H1 (cell line): Measurements from ENCODE around the gene NSUN2. TPM values are rescaled to one million over a fixed set of nuclear protein-coding genes. Genes with fewer than 3 reads are reported as not detected.

ENCODE experiments used
- CTCF ChIA-PET: fragments of 300-600 bp; sonication (Branson Sonifier 250); formaldehyde crosslinking; loops from one replicate; lab custom pipeline; 2021; ENCODE audit not compliant: partially characterized antibody; lab: Charles Lee
- POLR2A ChIA-PET: fragments of 300-600 bp; sonication (Branson Sonifier 250); formaldehyde crosslinking; loops from one replicate; lab custom pipeline; 2021; ENCODE audit warnings: inconsistent platforms; ENCODE audit not compliant: partially characterized antibody; lab: Charles Lee
- DNase-seq, 2 experiments: peaks; one replicate each; pipeline versions ENCODE4 v3.0.0 to v3.0.0-alpha.2; 2010 to 2022; ENCODE audit warnings: low spot score in 2 of 2, low read depth in 1 of 2, mixed read lengths in 1 of 2
- FAIRE-seq: peaks from 2 replicates; lab custom pipeline; 2011; peaks lifted over from hg19 to GRCh38; lab: Jason Lieb, UNC
- H2AFZ ChIP-seq: 2 replicates; pipeline ENCODE4 v1.8.1; 2012; ENCODE audit warnings: low read length, inconsistent platforms
- H2AK5ac ChIP-seq: 2 replicates; pipeline ENCODE4 v1.6.1; 2013; ENCODE audit warnings: low read depth, low read length
- H2BK120ac ChIP-seq: replicated peaks from 2 replicates; pipeline ENCODE3; 2013; ENCODE audit warnings: low read depth, low read length, inconsistent platforms
- H2BK12ac ChIP-seq: 2 replicates; pipeline ENCODE4 v1.6.1; 2013; ENCODE audit warnings: low read depth, low read length
- H2BK15ac ChIP-seq: 2 replicates; pipeline ENCODE4 v1.6.1; 2013; ENCODE audit warnings: low read length
- H2BK20ac ChIP-seq: 2 replicates; pipeline ENCODE4 v1.6.1; 2013; ENCODE audit warnings: low read length
- H2BK5ac ChIP-seq: 2 replicates; pipeline ENCODE4 v1.6.1; 2013; ENCODE audit warnings: low read depth, low read length
- H3K14ac ChIP-seq: 2 replicates; pipeline ENCODE4 v1.6.1; 2013; ENCODE audit warnings: inconsistent platforms; ENCODE audit not compliant: insufficient read length
- H3K18ac ChIP-seq: 2 replicates; pipeline ENCODE4 v1.6.1; 2013; ENCODE audit warnings: low read length; ENCODE audit errors: extremely low read depth
- H3K23ac ChIP-seq: 2 replicates; pipeline ENCODE4 v1.6.1; 2013; ENCODE audit warnings: inconsistent platforms; ENCODE audit not compliant: insufficient read length
- H3K23me2 ChIP-seq: 2 replicates; pipeline ENCODE4 v1.6.1; 2013; ENCODE audit warnings: low read depth, low read length
- H3K27ac ChIP-seq: 2 replicates; pipeline ENCODE4 v1.6.1; 2011; ENCODE audit warnings: low read depth, low read length, inconsistent platforms
- H3K27me3 ChIP-seq, 4 experiments: replicated peaks in 1 of 4; 1 replicate in 1 of 4; 2 replicates in 3 of 4; pipeline versions ENCODE4 v1.6.1 to v1.8.1; 2011 to 2013; ENCODE audit warnings: low read length in 3 of 4, mild to moderate bottlenecking in 3 of 4, inconsistent platforms in 2 of 4, mixed read lengths in 2 of 4, moderate library complexity in 1 of 4; ENCODE audit not compliant: control insufficient read depth in 3 of 4, insufficient read depth in 3 of 4; ENCODE audit errors: extremely low read depth in 1 of 4
- H3K36me3 ChIP-seq, 4 experiments: 2 replicates each; pipeline versions ENCODE4 v1.6.1 to v1.8.1; 2011 to 2013; ENCODE audit warnings: mild to moderate bottlenecking in 4 of 4, low read length in 3 of 4, moderate library complexity in 2 of 4, control low read depth in 1 of 4, inconsistent platforms in 1 of 4; ENCODE audit not compliant: insufficient read depth in 4 of 4, control insufficient read depth in 2 of 4
- H3K4ac ChIP-seq: replicated peaks from 2 replicates; pipeline ENCODE3; 2013; ENCODE audit warnings: low read length, low read depth, mixed read lengths, inconsistent platforms; ENCODE audit not compliant: insufficient read length
- H3K4me1 ChIP-seq, 4 experiments: replicated peaks in 1 of 4; 1 replicate in 1 of 4; 2 replicates in 3 of 4; pipeline versions ENCODE4 v1.6.1 to v1.8.1; 2011 to 2013; ENCODE audit warnings: low read length in 3 of 4, inconsistent platforms in 2 of 4, mixed read lengths in 1 of 4; ENCODE audit not compliant: insufficient read depth in 4 of 4, control insufficient read depth in 3 of 4
- H3K4me2 ChIP-seq, 2 experiments: 2 replicates each; pipeline versions ENCODE4 v1.6.1 to v1.8.1; 2011 to 2013; ENCODE audit warnings: low read depth in 2 of 2, low read length in 2 of 2, control low read depth in 1 of 2, inconsistent platforms in 1 of 2, mild to moderate bottlenecking in 1 of 2; ENCODE audit not compliant: insufficient read depth in 1 of 2
- H3K4me3 ChIP-seq, 4 experiments: fragments of 200-600, 300-600 bp in 1 of 4; sonication (generic), shearing (Covaris generic), sonication (Bioruptor Twin) in 1 of 4; 2 replicates each; pipeline versions ENCODE4 v1.5.1 to v1.8.1; 2011 to 2016; ENCODE audit warnings: low read length in 4 of 4, low read depth in 3 of 4, control low read depth in 2 of 4, inconsistent platforms in 2 of 4, mild to moderate bottlenecking in 2 of 4, mixed read lengths in 1 of 4, moderate library complexity in 1 of 4; ENCODE audit not compliant: insufficient read depth in 2 of 4; ENCODE audit errors: extremely low read depth in 1 of 4
- H3K56ac ChIP-seq: replicated peaks from 2 replicates; pipeline ENCODE3; 2013; ENCODE audit warnings: low read depth, mild to moderate bottlenecking, mixed read lengths, low read length, inconsistent platforms; ENCODE audit not compliant: insufficient read length
- H3K79me1 ChIP-seq: 2 replicates; pipeline ENCODE4 v1.6.1; 2013; ENCODE audit warnings: low read depth, low read length, control low read depth
- H3K79me2 ChIP-seq, 2 experiments: 2 replicates each; pipeline versions ENCODE4 v1.6.1 to v1.8.1; 2012 to 2013; ENCODE audit warnings: low read length in 2 of 2, mild to moderate bottlenecking in 2 of 2, inconsistent platforms in 1 of 2; ENCODE audit not compliant: insufficient read depth in 2 of 2, control insufficient read depth in 1 of 2
- H3K9ac ChIP-seq, 4 experiments: replicated peaks in 1 of 4; 1 replicate in 1 of 4; 2 replicates in 3 of 4; pipeline versions ENCODE4 v1.6.1 to v1.8.1; 2011 to 2013; ENCODE audit warnings: low read depth in 3 of 4, low read length in 3 of 4, control low read depth in 2 of 4, mild to moderate bottlenecking in 2 of 4, moderate library complexity in 2 of 4, inconsistent platforms in 1 of 4; ENCODE audit errors: extremely low read depth in 1 of 4
- H3K9me3 ChIP-seq, 2 experiments: 2 replicates each; pipeline versions ENCODE4 v1.6.1 to v1.8.1; 2012 to 2013; ENCODE audit warnings: mild to moderate bottlenecking in 2 of 2, moderate library complexity in 2 of 2, control low read depth in 1 of 2, inconsistent platforms in 1 of 2, low read depth in 1 of 2, low read length in 1 of 2, mixed read lengths in 1 of 2; ENCODE audit not compliant: insufficient read depth in 2 of 2
- H4K20me1 ChIP-seq, 2 experiments: replicated peaks in 1 of 2; 2 replicates each; pipeline versions ENCODE3 to v1.8.1; 2011 to 2013; ENCODE audit warnings: inconsistent platforms in 2 of 2, low read length in 2 of 2, mild to moderate bottlenecking in 1 of 2; ENCODE audit not compliant: insufficient read depth in 2 of 2, control insufficient read depth in 1 of 2
- H4K5ac ChIP-seq: 2 replicates; pipeline ENCODE4 v1.6.1; 2013; ENCODE audit warnings: low read length, low read depth, mixed read lengths, inconsistent platforms; ENCODE audit not compliant: insufficient read length
- H4K8ac ChIP-seq: 2 replicates; pipeline ENCODE4 v1.8.0; 2013; ENCODE audit warnings: mild to moderate bottlenecking, moderate library complexity, low read length, inconsistent platforms; ENCODE audit not compliant: insufficient read depth; ENCODE audit errors: extremely low read depth
- H4K91ac ChIP-seq: replicated peaks from 2 replicates; pipeline ENCODE3; 2013; ENCODE audit warnings: low read length, mixed read lengths, inconsistent platforms; ENCODE audit not compliant: insufficient read length
- ASH2L ChIP-seq: fragments of 200-600, 300-600 bp; sonication (generic); IDR thresholded peaks from one replicate; pipeline ENCODE4 v1.7.1; 2017; ENCODE audit warnings: low read length
- E2F6 ChIP-seq: IDR thresholded peaks from 2 replicates; pipeline ENCODE4 v1.6.1; 2012; ENCODE audit warnings: inconsistent platforms
- KDM4A ChIP-seq: IDR thresholded peaks from one replicate; pipeline ENCODE4 v1.7.1; 2012; ENCODE audit warnings: low read depth, mild to moderate bottlenecking, moderate library complexity, low read length, inconsistent platforms; ENCODE audit not compliant: severe bottlenecking
- MAX ChIP-seq: IDR thresholded peaks from 2 replicates; pipeline ENCODE4 v1.6.1; 2012; ENCODE audit warnings: inconsistent platforms
- PHF8 ChIP-seq: fragments of 200-600 bp; sonication (generic); conservative IDR thresholded peaks from 2 replicates; pipeline ENCODE4 v1.7.1; 2012; ENCODE audit warnings: low read depth, mild to moderate bottlenecking, inconsistent platforms, low read length, moderate library complexity
- RBBP5 ChIP-seq: IDR thresholded peaks from 2 replicates; pipeline ENCODE4 v1.7.1; 2012; ENCODE audit warnings: low read depth, mild to moderate bottlenecking, inconsistent platforms, low read length, moderate library complexity, borderline replicate concordance
- SIN3A ChIP-seq, 2 experiments: IDR thresholded peaks in 1 of 2; conservative IDR thresholded peaks in 1 of 2; 2 replicates each; pipeline ENCODE4 v1.6.1; 2011 to 2012; ENCODE audit warnings: low read length in 2 of 2, improper control_type of control experiment in 1 of 2, low read depth in 1 of 2, mild to moderate bottlenecking in 1 of 2
- TAF1 ChIP-seq: IDR thresholded peaks from 2 replicates; pipeline ENCODE4 v1.6.1; 2011; ENCODE audit warnings: mild to moderate bottlenecking, low read depth, low read length
- WGBS, 2 experiments: shearing (Covaris generic) in 1 of 2; methylation state at CpG; one replicate each; pipeline versions ENCODE4 v1.1.6 to v1.1.7; 2013 to 2015; ENCODE audit warnings: low lambda C conversion rate in 2 of 2, mixed read lengths in 2 of 2, inconsistent platforms in 1 of 2, low coverage in 1 of 2, missing lambda C conversion rate in 1 of 2; ENCODE audit not compliant: insufficient replicate concordance in 2 of 2, insufficient coverage in 1 of 2, insufficient read length in 1 of 2; ENCODE audit errors: extremely low coverage in 1 of 2, missing lambda C conversion rate in 1 of 2; 5-methylcytosine and 5-hydroxymethylcytosine counted together
- polyA plus RNA-seq, 7 experiments: library from polyadenylated mRNA; depleted of rRNA in 3 of 7; stranded (reverse) in 5 of 7; unstranded in 2 of 7; fragments of >200 nt in 5 of 7; fragments of 200-250 nt in 2 of 7; gene quantifications; 1 replicate in 5 of 7; 2 replicates in 1 of 7; 4 replicates in 1 of 7; pipeline versions ENCODE4 v1.2.1 to v1.2.3, GENCODE V29; 2011 to 2013; ENCODE audit warnings: missing spikeins in 2 of 7, mixed read lengths in 2 of 7
- total RNA-seq: library from RNA; stranded (reverse); fragmentation: NEBNext Ultra II Directional; extraction: Animal tissue kit (Norgen Biotek cat#: 25700); gene quantifications from 2 replicates; pipeline ENCODE4 v1.2.1, GENCODE V29; 2021

The NSUN2 gene
- total and polyA plus RNA-seq, 2 of the 8 experiments (the other 6 are each of a cell fraction or from before 2014, with no cell fraction given), result 47.3 to 94.7 TPM

GRCh38 chr5:6633469-6634245 lies 813 bp upstream of the NSUN2 start:
- no peak overlapping the region for H2BK20ac ChIP-seq
- H3K4ac ChIP-seq, result no peak overlapping the region
- H2BK12ac ChIP-seq, result no peak overlapping the region
- H3K14ac ChIP-seq, result no peak overlapping the region
- H4K91ac ChIP-seq, result no peak overlapping the region
- ChIA-PET CTCF (interaction anchor here (1.1 to 3.0 kb wide), 2 partner anchors 19 to 112 kb away, joined by 4 to 13 read pairs; no protein-coding TSS in a partner anchor), POLR2A (interaction anchor here (0.7 to 4.3 kb wide), 33 partner anchors 9 to 128 kb away, joined by 3 to 29 read pairs (median 5); partner anchors contain the start of gene TENT4A)
- H4K5ac ChIP-seq, result no peak overlapping the region
- WGBS, 2 experiments, result 1% methylated on average over 30 of the region's 75 CpGs; no CpG with 5 or more reads in 1 of the 2 experiments
- peaks cover 9% of the 10 kb centered on the region; the same call in 1 of the 2 replicates for H3K79me1 ChIP-seq
- no peak overlapping the region for H2AK5ac ChIP-seq
- H3K23me2 ChIP-seq, result peaks cover 2% of the 10 kb centered on the region; the same call in 1 of the 2 replicates
- H3K23ac ChIP-seq, result no peak overlapping the region
- H2BK120ac ChIP-seq, result no peak overlapping the region
- peaks cover 27 to 66% of the 10 kb centered on the region in 2 experiments for H3K79me2 ChIP-seq
- peak overlapping the region; percentile 65 to 93 (median 80) for H3K9ac ChIP-seq
- peaks cover 0 to 4% (median 1%) of the 10 kb centered on the region in 4 experiments; a peak in 4 of 7 replicates for H3K4me1 ChIP-seq
- H3K18ac ChIP-seq, result peak overlapping the region; percentile 28; the same call in 1 of the 2 replicates
- peak overlapping the region; percentile 91 to 99 (median 92) for H3K4me3 ChIP-seq
- no peak overlapping the region for H3K56ac ChIP-seq
- peak overlapping the region; percentile 68 to 77 for H3K4me2 ChIP-seq
- H4K20me1 ChIP-seq, result peaks cover 4 to 23% of the 10 kb centered on the region in 2 experiments
- no peak overlapping the region for H2BK15ac ChIP-seq
- no peaks in the 10 kb centered on the region for H3K27me3 ChIP-seq
- H4K8ac ChIP-seq, result peak overlapping the region; percentile 89; the same call in 1 of the 2 replicates
- FAIRE-seq (no peak), DNase-seq (peak in 1 of 2 experiments; percentile 72)
- no peaks in the 10 kb centered on the region for H3K9me3 ChIP-seq
- peaks cover 9 to 29% (median 19%) of the 10 kb centered on the region in 4 experiments for H3K36me3 ChIP-seq
- peak overlapping the region; percentile 81; the same call in 1 of the 2 replicates for H2AFZ ChIP-seq
- no peak overlapping the region for H2BK5ac ChIP-seq
- no peak overlapping the region for H3K27ac ChIP-seq
- TF ChIP-seq MAX (no peak; the same call in 1 of the 2 replicates), SIN3A (conservative IDR thresholded peaks at IDR 0.05 in 1 of 2, IDR thresholded peaks at IDR 0.05 in 1 of 2; ENCODE audit: low read depth in 1 of 2, low read length in 2 of 2) (0 out of 4 replicates have a peak, but pooled peaks of 1 of the 2 experiments have one; percentile 7), KDM4A (peak; percentile 92), ASH2L (peak; percentile 23), PHF8 (peak; percentile 44; the same call in 1 of the 2 replicates), RBBP5 (no peak), E2F6 (peak; percentile 55; the same call in 1 of the 2 replicates), TAF1 (peak; percentile 29; the same call in 1 of the 2 replicates)
